Measurements from ENCODE around the gene RSF1.

Gene RSF1

GRCh38 chr11:77749232-77749631 lies 71.3 kb downstream of the RSF1 start:
- DNase-seq, result no peak

DNA sequence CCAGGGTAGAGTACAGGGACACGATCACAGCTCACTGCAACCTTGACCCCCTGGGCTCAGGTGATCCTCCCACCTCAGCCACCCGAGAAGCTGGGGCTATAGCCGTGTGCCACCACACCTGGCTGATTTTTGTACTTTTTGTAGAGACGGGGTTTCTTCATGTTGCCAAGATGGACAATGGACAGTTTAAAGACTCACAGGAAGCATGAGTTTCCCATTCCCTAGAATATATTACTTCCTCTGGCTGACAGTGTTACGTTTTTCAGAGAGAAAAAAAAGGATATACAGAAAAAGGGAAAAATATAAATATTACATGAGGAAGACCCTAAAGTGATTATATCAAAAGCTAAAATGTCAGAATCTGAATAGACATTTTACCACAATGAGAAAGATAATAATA lies 72.3 kb downstream of the RSF1 start:
- no peak for DNase-seq

DNA sequence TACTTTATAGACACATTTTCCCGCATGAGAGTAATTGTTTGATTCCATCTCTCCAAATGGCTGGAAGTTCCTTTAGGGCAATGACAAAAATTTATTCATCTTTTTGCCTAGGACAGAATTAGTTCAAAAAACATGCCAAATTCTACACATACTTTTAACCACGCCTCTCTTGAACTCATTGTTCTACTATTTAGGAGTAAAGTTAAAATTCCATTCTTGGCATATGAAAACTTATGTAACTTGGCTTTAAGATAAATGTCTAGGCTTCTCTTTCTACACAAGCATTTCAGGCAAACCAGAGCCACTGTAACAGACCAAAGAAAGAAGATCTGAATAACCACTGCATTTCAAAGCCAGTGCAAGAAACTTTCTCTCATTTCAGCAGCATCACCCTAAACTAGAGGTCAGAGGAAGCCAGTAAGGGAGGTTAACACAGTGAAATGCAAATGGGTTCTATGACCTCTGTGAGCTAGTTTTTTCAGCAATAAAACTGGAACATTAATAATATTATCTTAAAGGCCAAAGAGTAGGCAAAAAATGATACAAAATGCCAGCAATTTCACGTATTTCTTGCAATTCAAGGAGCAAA lies 73.0 kb downstream of the RSF1 start:
- no peak for DNase-seq

DNA sequence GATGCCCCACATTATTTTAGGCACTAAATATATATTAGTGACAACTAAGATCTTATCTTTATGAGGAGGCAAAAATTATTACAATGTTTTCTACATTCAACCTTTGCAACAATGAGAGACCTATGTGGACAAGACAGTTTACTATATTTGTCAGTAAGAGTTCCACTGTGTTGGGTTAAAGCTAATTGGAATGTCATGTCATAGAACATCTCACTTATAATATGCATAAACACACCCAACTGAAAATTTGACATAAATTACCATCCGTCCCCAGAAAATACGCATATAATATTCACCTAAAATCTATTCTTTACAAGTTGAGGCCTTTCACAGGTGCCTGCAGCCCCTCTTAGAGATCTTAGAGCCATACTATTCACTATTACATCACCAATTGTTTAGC lies 84.0 kb downstream of the RSF1 start:
- no peak for DNase-seq

GRCh38 chr11:77734890-77735289 lies 85.6 kb downstream of the RSF1 start:
- DNase-seq, result no peak

DNA sequence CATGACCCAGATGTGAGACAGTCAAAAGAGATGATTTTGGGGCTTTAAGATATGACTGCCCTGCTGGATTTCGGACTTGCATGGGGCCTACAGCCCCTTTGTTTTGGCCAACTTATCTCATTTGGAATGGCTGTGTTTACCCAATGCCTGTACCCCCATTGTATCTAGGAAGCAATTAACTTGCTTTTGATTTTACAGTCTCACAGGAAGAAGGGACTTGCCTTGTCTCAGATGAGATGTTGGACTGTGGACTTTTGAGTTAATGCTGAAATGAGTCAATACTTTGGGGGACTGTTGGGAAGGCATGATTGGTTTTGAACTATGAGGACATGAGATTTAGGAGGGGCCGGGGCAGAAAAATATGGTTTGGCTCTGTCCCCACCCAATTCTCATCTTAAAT lies 88.4 kb downstream of the RSF1 start:
- DNase-seq, result no peak

DNA sequence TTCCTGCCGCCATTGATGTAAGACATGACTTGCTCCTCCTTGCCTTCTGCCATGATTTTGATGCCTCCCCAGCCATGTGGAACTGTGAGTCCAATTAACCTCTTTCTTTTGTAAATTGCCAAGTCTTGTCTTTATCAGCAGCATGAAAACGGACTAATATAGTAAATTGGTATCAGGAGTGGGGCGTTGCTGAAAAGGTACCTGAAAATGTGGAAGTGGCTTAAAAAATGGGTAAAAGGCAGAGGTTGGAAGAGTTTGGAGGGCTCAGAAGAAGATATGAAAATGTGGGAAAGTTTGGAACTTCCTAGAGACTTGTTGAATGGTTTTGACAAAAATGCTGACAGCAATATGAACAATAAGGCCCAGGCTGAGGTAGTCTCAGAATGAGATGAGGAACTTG lies 89.7 kb downstream of the RSF1 start:
- no peak for DNase-seq

GRCh38 chr11:77729063-77729462 lies 91.5 kb downstream of the RSF1 start:
- DNase-seq, result no peak

GRCh38 chr11:77728203-77728786 lies 92.2 kb downstream of the RSF1 start:
- DNase-seq, result no peak

GRCh38 chr11:77726524-77726923 lies 94.0 kb downstream of the RSF1 start:
- no peak for DNase-seq

GRCh38 chr11:77725433-77725832 lies 95.1 kb downstream of the RSF1 start:
- no peak for DNase-seq

DNA sequence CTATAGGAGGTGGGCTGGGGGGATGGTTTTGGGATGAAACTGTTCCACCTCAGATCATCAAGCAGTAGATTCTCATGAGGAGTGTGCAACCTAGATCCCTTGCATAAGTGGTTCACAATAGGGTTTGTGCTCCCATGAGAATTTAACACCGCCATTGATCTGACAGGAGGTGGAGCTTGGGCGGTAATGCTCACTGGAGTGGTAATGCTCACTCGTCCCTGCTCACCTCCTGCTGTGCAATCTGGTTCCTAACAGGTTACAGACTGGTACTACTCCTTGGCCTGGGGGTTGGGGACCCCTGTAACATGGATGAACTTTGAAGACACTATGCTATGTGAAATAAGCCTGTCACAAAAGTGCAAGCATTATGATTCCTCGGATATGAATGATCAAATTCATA lies 95.9 kb downstream of the RSF1 start:
- no peak for DNase-seq

DNA sequence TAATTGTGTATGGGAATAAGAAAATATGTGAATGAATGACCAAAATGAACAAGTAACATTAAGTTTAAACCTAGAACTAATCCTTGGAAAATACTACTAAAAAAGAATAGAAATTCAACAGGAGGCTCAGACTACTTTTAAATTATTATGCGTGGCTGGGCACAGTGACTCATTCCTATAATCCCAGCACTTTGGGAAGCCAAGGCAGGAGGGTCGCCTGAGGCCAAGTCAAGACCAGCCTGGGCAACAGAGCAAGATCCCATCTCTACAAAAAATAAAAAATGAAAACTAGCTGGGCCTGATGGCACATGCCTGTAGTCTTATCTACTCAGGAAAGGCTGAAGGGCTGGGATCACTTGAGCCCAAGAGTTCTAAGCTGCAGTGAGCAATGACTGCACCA lies 97.5 kb downstream of the RSF1 start:
- DNase-seq, result no peak

GRCh38 chr11:77710358-77710757 lies 110.2 kb downstream of the RSF1 start:
- DNase-seq, result no peak

- DNase-seq, result no peak
These were observed 114.5 kb downstream of the RSF1 start for GRCh38 chr11:77705876-77706579.

DNA sequence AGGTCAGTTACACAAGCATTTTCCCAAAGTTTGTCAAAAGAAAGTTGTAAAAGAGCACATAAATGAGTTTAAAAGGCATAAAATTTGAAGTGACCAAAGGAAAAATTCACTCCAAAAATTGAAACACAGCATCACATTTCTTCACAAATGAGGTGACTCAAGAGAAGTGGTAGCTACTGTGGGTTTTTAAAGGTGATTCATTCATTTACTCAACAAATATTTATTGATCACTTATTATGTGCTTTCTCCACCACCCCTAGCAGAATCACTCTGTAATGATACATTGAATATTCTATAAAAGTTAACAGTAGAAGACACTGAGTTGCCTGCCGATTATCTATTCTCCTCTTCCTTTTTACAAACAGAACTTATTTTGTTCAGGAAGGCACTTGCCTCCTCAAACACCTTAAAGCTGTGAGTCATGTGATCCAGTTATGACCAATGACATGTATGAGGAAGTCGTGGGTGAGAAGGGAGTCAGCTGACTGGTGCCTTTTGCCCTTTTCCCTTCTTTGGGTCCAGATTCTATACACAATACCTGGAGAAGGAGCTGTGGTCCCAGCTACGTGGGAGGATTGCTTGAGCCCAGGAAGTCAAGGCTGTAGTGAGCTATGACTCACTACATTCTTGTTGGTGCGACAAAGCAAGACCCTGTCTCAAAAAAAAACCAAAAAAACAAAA lies 115.2 kb downstream of the RSF1 start:
- no peak for DNase-seq

DNA sequence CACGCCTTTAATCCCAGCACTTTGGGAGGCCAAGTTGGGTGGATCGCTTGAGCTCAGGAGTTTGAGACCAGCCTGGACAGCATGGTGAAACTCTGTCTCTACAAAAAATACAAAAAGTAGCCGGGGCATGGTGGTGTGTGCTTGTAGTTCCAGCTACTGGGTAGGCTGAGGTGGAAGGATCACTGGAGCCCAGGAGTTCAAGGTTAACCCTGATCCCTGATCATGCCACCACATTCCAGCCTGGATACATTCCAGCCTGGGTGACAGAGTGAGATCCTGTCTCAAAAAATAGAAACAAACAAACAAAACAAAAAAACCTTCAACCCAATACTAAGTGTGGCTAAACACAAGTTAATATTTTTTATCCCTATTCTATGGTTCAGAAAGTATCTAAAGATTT lies 116.5 kb downstream of the RSF1 start:
- DNase-seq, result no peak

DNA sequence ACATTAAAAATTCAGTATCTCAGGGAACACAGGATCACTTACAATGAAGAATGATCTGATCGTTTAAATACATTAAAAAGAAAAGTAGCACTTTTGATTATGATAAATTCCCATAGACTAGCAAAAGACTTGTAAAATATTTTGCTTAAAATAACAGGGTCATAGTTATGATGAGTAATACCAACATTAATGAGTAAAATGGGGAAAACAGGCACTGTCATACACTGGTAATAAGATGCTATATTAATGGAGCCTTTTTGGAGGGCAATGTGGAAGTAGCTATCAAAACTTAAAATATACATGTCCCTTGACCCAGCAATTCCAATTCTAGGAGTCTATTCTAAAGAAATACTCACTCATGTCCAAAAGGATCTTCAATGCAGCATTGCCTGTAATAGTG lies 121.1 kb downstream of the RSF1 start:
- no peak for DNase-seq

DNA sequence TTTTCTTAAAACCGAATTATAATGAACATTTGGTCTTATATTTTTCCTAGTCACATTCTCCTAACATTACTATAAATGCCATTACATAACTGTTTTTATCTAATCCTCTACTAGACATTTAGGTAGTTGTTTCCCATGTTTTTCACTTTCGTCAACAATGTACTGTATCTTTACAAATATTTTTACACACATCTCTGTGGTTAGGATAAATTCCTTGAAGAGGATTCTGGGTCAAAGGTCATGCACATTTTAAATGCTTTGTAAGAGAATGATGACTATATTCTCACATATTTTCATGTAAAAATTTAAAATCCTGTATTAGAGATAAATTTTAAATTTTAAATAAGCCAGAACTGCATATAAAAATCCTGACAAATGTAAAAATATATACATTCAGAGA lies 121.6 kb downstream of the RSF1 start:
- DNase-seq, result no peak

DNA sequence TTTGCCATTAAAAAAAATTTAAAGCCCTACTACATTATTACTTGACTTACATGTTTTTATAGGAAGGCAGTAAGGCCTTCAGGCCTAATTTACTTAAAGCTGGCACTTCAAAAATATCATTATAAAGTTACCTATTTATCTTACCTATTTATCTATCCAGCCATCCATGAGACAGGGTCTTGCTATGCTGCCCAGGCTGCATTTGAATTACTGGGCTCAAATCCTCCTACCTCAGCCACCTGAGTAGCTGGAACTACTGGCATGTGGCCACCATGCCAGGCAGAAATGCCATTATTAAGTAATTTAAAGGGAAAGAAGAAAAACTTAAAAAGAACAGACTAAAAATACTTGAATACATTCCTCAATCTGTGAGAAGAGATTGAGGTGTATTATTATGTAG lies 122.7 kb downstream of the RSF1 start:
- DNase-seq, result no peak

DNA sequence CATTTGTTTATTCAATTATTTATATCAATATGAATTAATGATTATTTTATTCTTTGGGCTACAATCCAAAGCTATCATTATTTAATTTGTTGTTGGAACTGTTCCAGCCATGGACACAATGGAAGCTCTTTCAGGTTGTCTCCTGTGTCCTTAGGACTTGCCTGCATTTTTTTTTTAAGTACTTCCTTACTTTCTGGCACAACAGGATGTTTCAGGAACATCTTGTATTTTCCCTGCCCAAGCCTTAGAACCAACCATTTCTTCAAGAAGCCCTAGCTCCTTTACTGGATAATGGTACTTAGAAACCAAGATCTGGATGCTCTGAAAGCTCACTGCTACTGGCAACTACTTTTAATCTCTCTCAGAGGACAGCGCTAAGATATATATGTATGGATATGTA lies 125.1 kb downstream of the RSF1 start:
- no peak for DNase-seq

DNA sequence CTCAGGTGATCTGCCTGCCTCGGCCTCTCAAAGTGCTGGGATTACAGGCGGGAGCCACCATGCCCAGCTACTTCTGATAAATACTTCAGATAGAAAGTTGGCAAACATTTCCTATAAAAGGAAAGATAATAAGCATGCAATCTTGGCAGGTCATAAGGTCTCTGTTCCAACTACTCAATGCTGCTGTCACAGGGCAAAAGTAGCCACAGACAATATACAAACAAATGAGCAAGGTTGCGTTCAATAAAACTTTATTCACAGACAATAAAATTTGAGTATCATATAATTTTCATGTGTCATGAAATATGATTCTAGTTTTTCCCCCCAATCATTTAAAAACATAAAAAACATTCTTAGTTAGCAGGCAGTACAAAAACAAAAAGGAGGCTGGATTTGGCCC lies 129.9 kb downstream of the RSF1 start:
- no peak for DNase-seq

DNA sequence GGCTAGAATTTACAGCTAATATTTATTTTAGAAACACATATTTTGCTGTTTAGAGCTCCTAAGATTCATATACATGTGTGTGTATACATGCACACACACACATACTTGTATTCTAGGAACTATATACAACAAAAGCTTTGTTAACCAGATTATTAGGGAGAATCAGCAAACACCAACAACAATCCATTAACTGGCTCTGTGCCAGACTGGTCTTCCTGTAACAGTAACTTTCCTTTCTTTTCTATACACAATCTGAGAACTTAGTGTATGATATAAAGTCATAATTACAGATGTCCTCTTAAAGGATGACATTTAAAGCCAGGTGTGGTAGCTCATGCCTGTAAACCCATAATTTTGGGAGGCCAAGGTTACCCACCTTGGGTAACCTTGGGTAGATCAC lies 133.4 kb downstream of the RSF1 start:
- DNase-seq, result no peak

DNA sequence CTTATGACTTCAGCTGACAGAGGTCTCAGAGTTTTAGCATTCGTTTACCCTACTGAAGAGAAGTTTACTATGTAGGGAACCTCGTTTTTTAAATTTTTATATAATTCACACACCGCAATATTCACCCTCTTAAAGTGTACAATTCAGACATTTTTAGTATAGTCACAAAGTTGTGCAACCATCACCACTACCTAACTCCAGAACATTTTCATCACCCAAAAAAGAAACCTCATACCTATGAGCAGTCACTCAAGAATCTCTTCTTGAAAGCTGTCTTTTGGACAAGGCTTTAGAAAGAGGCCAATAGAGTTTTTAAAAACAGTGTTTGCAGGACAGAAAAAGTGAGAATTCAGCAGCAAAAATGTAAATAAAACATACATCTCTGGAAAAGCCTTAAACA lies 143.4 kb downstream of the RSF1 start:
- no peak for DNase-seq
